Adrenal gland (tissue), 12 donors: ENCODE measurements around the gene DPP10. TPM values are rescaled to one million over a fixed set of nuclear protein-coding genes. Genes with fewer than 3 reads are reported as not detected.

Source experiments
- DNase-seq, 7 donors: peaks; one replicate each; pipeline ENCODE4 v3.0.0-alpha.2; 2019 to 2020
- H3K27ac ChIP-seq, 5 donors: fragments of 200-600 bp; sonication (generic) in 4 of 5; 1 replicate in 3 of 5; 2 replicates in 2 of 5; pipeline versions ENCODE4 v1.5.1 to v1.8.0; 2016 to 2020; ENCODE audit warnings: mild to moderate bottlenecking in 1 of 5
- H3K27me3 ChIP-seq: fragments of 200-600 bp; 2 replicates; pipeline ENCODE4 v1.8.0; 2021
- H3K36me3 ChIP-seq, 2 donors: fragments of 200-600 bp; replicated peaks in 1 of 2; 1 replicate in 1 of 2; 2 replicates in 1 of 2; pipeline versions ENCODE4 v1.5.1 to v1.8.0; 2018 to 2022
- H3K4me1 ChIP-seq, 2 donors: fragments of 200-600 bp; replicated peaks in 1 of 2; 1 replicate in 1 of 2; 2 replicates in 1 of 2; pipeline versions ENCODE4 v1.5.1 to v1.8.0; 2018 to 2021
- H3K4me3 ChIP-seq, 4 donors: fragments of 200-600 bp; sonication (generic) in 3 of 4; one replicate each; pipeline ENCODE4 v1.5.1; 2016 to 2018
- H3K9me3 ChIP-seq, 3 donors: fragments of 200-600 bp; sonication (generic) in 1 of 3; replicated peaks in 1 of 3; 1 replicate in 2 of 3; 2 replicates in 1 of 3; pipeline versions ENCODE4 v1.5.1 to v1.8.0; 2016 to 2021
- POLR2A ChIP-seq, 2 donors: fragments of 450-650 bp; IDR thresholded peaks; one replicate each; pipeline ENCODE4 v1.6.1; 2017; ENCODE audit warnings: antibody characterized with exemption in 2 of 2, mild to moderate bottlenecking in 2 of 2, moderate library complexity in 1 of 2
- WGBS, 4 donors: extraction: QIAGEN DNeasy Blood & Tissue Kit in 2 of 4; methylation state at CpG; one replicate each; pipeline versions ENCODE4 v1.1.5 to v1.1.7; 2013 to 2017; 5-methylcytosine and 5-hydroxymethylcytosine counted together
- intact Hi-C, 2 donors: fragments of 100-400 bp; cut with DNase I; formaldehyde crosslinking; loops; one replicate each; pipeline versions ENCODE4 v1.14.1 to v1.15.0; 2022 to 2023
- polyA plus RNA-seq, 3 donors: library from polyadenylated mRNA; stranded (reverse); fragments of 200-250 nt in 2 of 3; fragments of 350-450 nt in 1 of 3; fragmentation: Illumina TruSeq in 1 of 3; extraction: RNeasy Lipid Tissue Mini Kit (QIAGEN cat#74804) in 1 of 3; gene quantifications; one replicate each; pipeline ENCODE4 v1.2.3, GENCODE V29; 2013 to 2014
- total RNA-seq, 9 donors: library from RNA; depleted of rRNA in 4 of 9; stranded (reverse); fragments of >200 nt in 4 of 9; fragments of 120-200 nt in 1 of 9; fragmentation: NEBNext Ultra II Directional in 1 of 9; extraction: Animal tissue kit (Norgen Biotek cat#: 25700) in 1 of 9; gene quantifications; one replicate each; pipeline versions ENCODE4 v1.1.0 to v1.2.4, GENCODE V29; 2013 to 2023
- TF ChIP-seq, protein P1 (sequence below), 6 experiments: fragments of 450-650 bp in 4 of 6; fragments of 200-600 bp in 2 of 6; sonication (generic) in 1 of 6; IDR thresholded peaks; 1 replicate in 5 of 6; 2 replicates in 1 of 6; pipeline versions ENCODE4 v1.5.1 to v1.8.0; 2016 to 2021; ENCODE audit warnings: antibody characterized with exemption in 6 of 6, mild to moderate bottlenecking in 2 of 6, moderate library complexity in 1 of 6
- donor health status: healthy with polysubstance abuse.
- donor health status: Bipolar disorder and iron deficiency.
- donor health status: DM: yes; HTN: yes; CAD: no.
- donor health status: DM: no; HTN: no; CAD: no.
- donor health status: DM: no; HTN: no; CAD: no.
- donor health status: DM: yes; HTN: yes; CAD: no.

DPP10 gene
- total and polyA plus RNA-seq, 12 donors, result 5.2 to 257 (median 32.0) TPM

DNA sequence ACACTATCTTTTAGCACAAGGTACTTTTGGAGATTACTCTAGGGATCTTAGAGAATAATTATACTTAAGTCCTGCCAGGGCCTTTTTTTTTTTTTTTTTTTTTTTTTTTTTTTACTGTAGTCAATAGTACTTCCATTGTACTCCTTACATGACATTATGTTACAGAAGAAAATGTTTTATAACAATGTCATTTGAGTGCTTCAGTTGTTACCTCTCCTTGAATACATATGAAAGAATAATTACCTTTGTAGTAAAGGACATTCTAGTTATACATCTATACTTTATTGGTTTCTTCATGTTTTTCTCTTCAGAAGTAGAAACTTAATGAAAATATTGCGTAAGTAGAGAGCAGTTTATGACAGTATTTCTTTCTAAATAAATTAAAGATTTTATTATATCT is 834.9 kb downstream of the DPP10 start:
- no peak overlapping the region for H3K27ac ChIP-seq
- no peaks in the 10 kb centered on the region for H3K27me3 ChIP-seq
- no peaks in the 10 kb centered on the region for H3K9me3 ChIP-seq
- whole genome bisulfite sequencing, 4 donors, result 87 to 93% (median 90%) methylated on average over 1 of the region's 1 CpG
- no peak overlapping the region for H3K4me3 ChIP-seq
- TF ChIP-seq, protein P1, sequence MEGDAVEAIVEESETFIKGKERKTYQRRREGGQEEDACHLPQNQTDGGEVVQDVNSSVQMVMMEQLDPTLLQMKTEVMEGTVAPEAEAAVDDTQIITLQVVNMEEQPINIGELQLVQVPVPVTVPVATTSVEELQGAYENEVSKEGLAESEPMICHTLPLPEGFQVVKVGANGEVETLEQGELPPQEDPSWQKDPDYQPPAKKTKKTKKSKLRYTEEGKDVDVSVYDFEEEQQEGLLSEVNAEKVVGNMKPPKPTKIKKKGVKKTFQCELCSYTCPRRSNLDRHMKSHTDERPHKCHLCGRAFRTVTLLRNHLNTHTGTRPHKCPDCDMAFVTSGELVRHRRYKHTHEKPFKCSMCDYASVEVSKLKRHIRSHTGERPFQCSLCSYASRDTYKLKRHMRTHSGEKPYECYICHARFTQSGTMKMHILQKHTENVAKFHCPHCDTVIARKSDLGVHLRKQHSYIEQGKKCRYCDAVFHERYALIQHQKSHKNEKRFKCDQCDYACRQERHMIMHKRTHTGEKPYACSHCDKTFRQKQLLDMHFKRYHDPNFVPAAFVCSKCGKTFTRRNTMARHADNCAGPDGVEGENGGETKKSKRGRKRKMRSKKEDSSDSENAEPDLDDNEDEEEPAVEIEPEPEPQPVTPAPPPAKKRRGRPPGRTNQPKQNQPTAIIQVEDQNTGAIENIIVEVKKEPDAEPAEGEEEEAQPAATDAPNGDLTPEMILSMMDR (IDR thresholded peaks at IDR 0.05), result no peak
- no peaks in the 10 kb centered on the region for H3K36me3 ChIP-seq
- no peaks in the 10 kb centered on the region for H3K4me1 ChIP-seq
- intact Hi-C loops, result no loop called here
- no peak for DNase-seq

DNA sequence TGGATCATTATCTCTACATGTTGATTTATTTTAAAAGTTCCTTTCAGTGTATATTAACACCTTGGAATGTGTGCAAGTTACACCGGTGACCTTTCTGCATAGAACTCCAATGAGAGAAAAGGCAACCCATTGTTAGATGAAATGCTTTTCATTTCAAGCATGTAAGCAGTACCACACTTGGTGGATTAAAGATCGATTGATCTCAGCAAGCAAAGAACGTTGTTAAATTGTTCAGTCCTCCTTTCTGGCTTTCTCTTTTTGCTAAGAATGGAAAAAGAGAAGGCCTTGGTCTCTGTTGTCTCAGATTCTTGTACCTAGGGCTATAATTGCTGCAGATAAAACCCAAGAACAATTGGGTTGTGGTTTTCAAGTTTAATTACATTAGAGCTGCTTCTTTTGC is 843.0 kb downstream of the DPP10 start:
- Histone ChIP-seq H3K4me1 (no peaks in the 10 kb centered on the region), H3K27me3 (no peaks in the 10 kb centered on the region), H3K36me3 (no peaks in the 10 kb centered on the region), H3K4me3 (no peak overlapping the region), H3K9me3 (no peaks in the 10 kb centered on the region), H3K27ac (no peak overlapping the region)
- TF ChIP-seq POLR2A (IDR thresholded peaks at IDR 0.05), result no peak
- TF ChIP-seq, protein P1 (IDR thresholded peaks at IDR 0.05), result no peak
- DNase-seq, result no peak
- WGBS, 4 donors, result 60 to 76% (median 65%) methylated on average over 3 of the region's 3 CpGs
- intact Hi-C loops, result no loop called here

DNA sequence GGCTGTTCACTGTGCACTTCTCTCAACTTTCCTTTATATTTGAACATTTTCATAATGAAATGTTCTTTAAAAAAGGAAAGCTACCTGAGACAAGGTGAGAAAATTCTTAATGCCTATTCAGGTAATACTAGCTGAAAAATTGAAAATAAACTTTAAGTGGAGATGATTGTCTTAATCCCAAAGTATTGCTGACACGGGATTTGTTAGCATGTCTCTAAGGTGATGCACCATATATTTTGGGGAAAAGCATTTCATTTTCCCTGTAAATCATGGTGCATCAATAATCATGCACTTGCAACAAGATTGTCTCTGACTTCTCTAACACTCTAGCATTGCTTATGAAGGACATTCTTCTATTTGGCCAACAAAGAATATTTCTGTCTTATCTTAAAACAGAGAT is 848.0 kb downstream of the DPP10 start:
- Histone ChIP-seq H3K4me1 (no peaks in the 10 kb centered on the region), H3K27me3 (no peaks in the 10 kb centered on the region), H3K36me3 (no peaks in the 10 kb centered on the region), H3K27ac (no peak overlapping the region), H3K9me3 (no peaks in the 10 kb centered on the region), H3K4me3 (no peak overlapping the region)
- TF ChIP-seq, protein P1 (IDR thresholded peaks at IDR 0.05), result no peak
- no peak for TF ChIP-seq POLR2A (IDR thresholded peaks at IDR 0.05)
- 84 to 100% (median 93%) methylated on average over 1 of the region's 1 CpG for WGBS, 4 donors
- no peak for DNase-seq
- intact Hi-C loops, result no loop called here

DNA sequence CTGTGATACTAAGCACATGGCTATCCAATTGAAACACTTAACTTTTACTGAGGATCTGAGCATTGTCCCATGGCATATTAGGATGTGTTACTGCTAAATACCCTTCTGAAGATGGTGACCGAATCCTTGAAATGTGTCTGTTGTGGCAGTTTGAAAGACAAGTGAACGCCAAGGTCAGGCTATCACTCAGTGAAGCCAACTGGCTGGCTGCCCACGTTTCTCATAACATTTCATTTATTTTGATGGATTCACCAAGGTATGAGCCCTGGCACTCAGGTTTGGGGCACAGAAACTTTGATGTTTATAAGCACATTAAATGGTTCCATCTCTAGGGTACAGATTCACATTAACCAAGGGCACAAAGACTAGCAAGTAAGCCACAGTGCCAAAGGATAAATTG is 850.3 kb downstream of the DPP10 start:
- WGBS, 4 donors, result 34 to 46% (median 43%) methylated on average over 3 of the region's 3 CpGs
- Histone ChIP-seq H3K4me3 (no peak overlapping the region), H3K9me3 (no peaks in the 10 kb centered on the region), H3K4me1 (no peaks in the 10 kb centered on the region), H3K27ac (no peak overlapping the region), H3K27me3 (no peaks in the 10 kb centered on the region), H3K36me3 (no peaks in the 10 kb centered on the region)
- intact Hi-C loops, result no loop called here
- no peak for TF ChIP-seq POLR2A (IDR thresholded peaks at IDR 0.05)
- TF ChIP-seq, protein P1 (IDR thresholded peaks at IDR 0.05), result no peak
- DNase-seq, result peak in 6 of 7 donors; percentile 11 to 69 (median 20)
